Caco-2 (cell line): Measurements from ENCODE around the gene SMDT1. TPM values are rescaled to one million over a fixed set of nuclear protein-coding genes. Genes with fewer than 3 reads are reported as not detected.

Experiments used
- Bru-seq: library from RNA; stranded (reverse); fragments of 400-500 nt; gene quantifications from one replicate; lab custom pipeline; 2021; lab: Mats Ljungman, UMichigan
- BruChase-seq, 2 experiments: library from RNA; stranded (reverse); fragments of 400-500 nt; gene quantifications; one replicate each; lab custom pipeline; 2021; lab: Mats Ljungman, UMichigan
- BruUV-seq: library from RNA; stranded (reverse); fragments of 400-500 nt; replicated peaks from 2 replicates; lab custom pipeline; 2021; lab: Mats Ljungman, UMichigan
- CTCF ChIA-PET: fragments of 300-600 bp; sonication (Branson Sonifier 250); formaldehyde crosslinking; loops from one replicate; lab custom pipeline; 2022; ENCODE audit warnings: antibody characterized with exemption; lab: Charles Lee
- POLR2A ChIA-PET: fragments of 300-600 bp; sonication (Branson Sonifier 250); formaldehyde crosslinking; loops from one replicate; lab custom pipeline; 2022; ENCODE audit warnings: antibody characterized with exemption; lab: Charles Lee
- DNase-seq, 2 experiments: peaks; one replicate each; pipeline versions ENCODE4 v3.0.0 to v3.0.0-alpha.2; 2020 to 2022
- H3K27me3 ChIP-seq: replicated peaks from 2 replicates; pipeline ENCODE4 v1.6.0; 2011; ENCODE audit warnings: low read length; ENCODE audit not compliant: control insufficient read depth, insufficient read depth
- H3K36me3 ChIP-seq: 2 replicates; pipeline ENCODE4 v1.5.1; 2011; ENCODE audit warnings: low read length; ENCODE audit not compliant: control insufficient read depth, insufficient read depth
- H3K4me1 ChIP-seq: fragments of 250-450 bp; sonication (Bioruptor Pico); 2 replicates; pipeline ENCODE4 v1.5.1; 2020; ENCODE audit warnings: mild to moderate bottlenecking
- H3K4me3 ChIP-seq: 2 replicates; pipeline ENCODE4 v1.5.1; 2011; ENCODE audit warnings: low read depth, mild to moderate bottlenecking, control low read depth, low read length
- H3K9me3 ChIP-seq: fragments of 250-450 bp; sonication (Bioruptor Pico); 2 replicates; pipeline ENCODE4 v1.5.1; 2020; ENCODE audit warnings: mild to moderate bottlenecking, moderate library complexity
- H3K27ac Mint-ChIP-seq: one replicate; pipeline ENCODE4 v1.8.0; 2022; ENCODE audit warnings: mixed read lengths; ENCODE audit not compliant: unreplicated experiment
- H3K27me3 Mint-ChIP-seq: one replicate; pipeline ENCODE4 v1.8.0; 2022; ENCODE audit warnings: mixed read lengths; ENCODE audit not compliant: insufficient read depth, unreplicated experiment
- H3K36me3 Mint-ChIP-seq: one replicate; pipeline ENCODE4 v1.8.0; 2022; ENCODE audit warnings: mild to moderate bottlenecking, mixed read lengths; ENCODE audit not compliant: insufficient read depth, unreplicated experiment
- H3K4me1 Mint-ChIP-seq: one replicate; pipeline ENCODE4 v1.8.0; 2022; ENCODE audit warnings: low read depth, mixed read lengths; ENCODE audit not compliant: unreplicated experiment
- H3K4me3 Mint-ChIP-seq: one replicate; pipeline ENCODE4 v1.8.0; 2022; ENCODE audit warnings: mild to moderate bottlenecking, moderate library complexity, mixed read lengths; ENCODE audit not compliant: unreplicated experiment
- H3K9me3 Mint-ChIP-seq: one replicate; pipeline ENCODE4 v1.8.0; 2022; ENCODE audit warnings: mixed read lengths; ENCODE audit not compliant: unreplicated experiment
- intact Hi-C: fragments of 100-400 bp; cut with micrococcal nuclease; formaldehyde crosslinking; loops from one replicate; pipeline ENCODE4 v1.10.0; 2022; ENCODE audit not compliant: unreplicated experiment
- long read RNA-seq: library from polyadenylated mRNA; stranded (forward); transcript quantifications from one replicate; pipeline ENCODE4 v2.0.0, GENCODE V29; 2022
- total RNA-seq: library from RNA; stranded (reverse); gene quantifications from 2 replicates; pipeline ENCODE4 v1.2.3, GENCODE V29; 2022
- TF ChIP-seq, protein P1 (sequence below), 2 experiments: fragments of 200-600 bp in 1 of 2; IDR thresholded peaks; 1 replicate in 1 of 2; 2 replicates in 1 of 2; pipeline versions ENCODE4 v1.5.1 to v1.8.0; 2011 to 2022; ENCODE audit warnings: antibody characterized with exemption in 1 of 2, control low read depth in 1 of 2, inconsistent platforms in 1 of 2, low read depth in 1 of 2, low read length in 1 of 2, mild to moderate bottlenecking in 1 of 2, moderate library complexity in 1 of 2; ENCODE audit not compliant: insufficient read depth in 1 of 2, severe bottlenecking in 1 of 2, unreplicated experiment in 1 of 2

SMDT1 gene, protein sequence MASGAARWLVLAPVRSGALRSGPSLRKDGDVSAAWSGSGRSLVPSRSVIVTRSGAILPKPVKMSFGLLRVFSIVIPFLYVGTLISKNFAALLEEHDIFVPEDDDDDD
- total RNA-seq: 65.7 and 68.6 TPM in 2 replicates
- percentile 79 among the genes with signal in this experiment for Bru-seq, nascent RNA
- percentile 74 among the genes with signal in this experiment for BruChase-seq, experiment 1, labeled RNA remaining after a 2-hour chase
- percentile 84 among the genes with signal in this experiment for BruChase-seq, experiment 2, labeled RNA remaining after a 6-hour chase
- long read RNA-seq, transcript SMDT1-201 (3 exons, 1,567 nt): major isoform, 63 of 74 reads
- long read RNA-seq, transcript SMDT1-202 (3 exons, 591 nt): minor isoform, 5 of 74 reads
- long read RNA-seq, partial matches to known transcripts: 1 of 74 reads
- long read RNA-seq, other reads (novel, unspliced or antisense): 5 of 74 reads

DNA sequence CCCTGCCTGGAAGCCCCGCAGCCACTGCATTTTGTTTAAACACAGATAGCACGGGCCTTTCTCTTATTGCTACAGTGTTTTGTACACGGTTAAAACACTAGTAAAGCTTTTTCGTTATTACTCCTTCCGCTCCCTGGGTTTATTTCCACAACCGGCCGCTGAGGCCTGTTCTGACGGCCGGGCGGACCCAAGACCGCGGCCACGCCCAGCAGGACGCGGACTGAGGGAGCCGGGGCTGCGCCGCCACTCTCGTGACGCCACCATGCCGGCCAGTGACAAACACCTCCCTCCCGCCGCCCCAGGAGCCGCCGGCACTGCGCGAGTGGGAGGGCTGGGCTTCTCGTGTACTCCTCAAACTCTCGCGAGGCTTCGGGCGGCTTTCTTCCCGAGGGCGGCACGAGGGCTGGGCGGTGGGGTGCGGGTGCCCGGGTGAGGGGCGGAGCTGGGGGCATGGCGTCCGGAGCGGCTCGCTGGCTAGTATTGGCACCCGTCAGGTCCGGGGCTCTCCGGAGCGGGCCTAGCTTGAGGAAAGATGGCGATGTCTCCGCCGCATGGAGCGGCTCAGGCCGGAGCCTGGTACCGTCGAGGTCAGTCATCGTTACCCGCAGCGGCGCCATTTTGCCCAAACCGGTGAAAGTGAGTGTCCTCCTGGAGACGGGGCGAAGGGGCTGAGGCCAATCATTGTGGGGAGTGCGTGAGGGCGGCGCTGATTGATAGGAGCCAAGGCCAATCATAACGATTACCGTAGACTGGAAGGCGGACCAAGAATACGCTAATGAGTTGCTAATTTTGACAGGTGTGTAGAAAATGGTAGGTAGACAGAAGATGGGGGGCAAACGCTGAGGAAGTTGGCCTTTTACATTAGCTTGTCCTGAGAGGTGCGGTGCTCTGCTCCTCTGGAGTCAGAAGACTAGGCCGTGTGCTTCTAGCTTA, at the start of gene SMDT1:
Gene SMDT1, plus strand, starts transcription at position 382 of the 933 bp plus-strand sequence. Its CDS starts 69 bp downstream, at position 451.
- Mint-ChIP-seq H3K4me3 (peak within 1 kb of the TSS; percentile 96), H3K9me3 (no peaks in the 10 kb centered on the region), H3K4me1 (peaks cover 10% of the 10 kb centered on the region), H3K36me3 (peaks cover 38% of the 10 kb centered on the region), H3K27me3 (no peaks in the 10 kb centered on the region), H3K27ac (peak within 1 kb of the TSS; percentile 93)
- TF ChIP-seq, protein P1, sequence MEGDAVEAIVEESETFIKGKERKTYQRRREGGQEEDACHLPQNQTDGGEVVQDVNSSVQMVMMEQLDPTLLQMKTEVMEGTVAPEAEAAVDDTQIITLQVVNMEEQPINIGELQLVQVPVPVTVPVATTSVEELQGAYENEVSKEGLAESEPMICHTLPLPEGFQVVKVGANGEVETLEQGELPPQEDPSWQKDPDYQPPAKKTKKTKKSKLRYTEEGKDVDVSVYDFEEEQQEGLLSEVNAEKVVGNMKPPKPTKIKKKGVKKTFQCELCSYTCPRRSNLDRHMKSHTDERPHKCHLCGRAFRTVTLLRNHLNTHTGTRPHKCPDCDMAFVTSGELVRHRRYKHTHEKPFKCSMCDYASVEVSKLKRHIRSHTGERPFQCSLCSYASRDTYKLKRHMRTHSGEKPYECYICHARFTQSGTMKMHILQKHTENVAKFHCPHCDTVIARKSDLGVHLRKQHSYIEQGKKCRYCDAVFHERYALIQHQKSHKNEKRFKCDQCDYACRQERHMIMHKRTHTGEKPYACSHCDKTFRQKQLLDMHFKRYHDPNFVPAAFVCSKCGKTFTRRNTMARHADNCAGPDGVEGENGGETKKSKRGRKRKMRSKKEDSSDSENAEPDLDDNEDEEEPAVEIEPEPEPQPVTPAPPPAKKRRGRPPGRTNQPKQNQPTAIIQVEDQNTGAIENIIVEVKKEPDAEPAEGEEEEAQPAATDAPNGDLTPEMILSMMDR (IDR thresholded peaks at IDR 0.05; ENCODE audit: insufficient read depth in 1 of 2, low read depth in 1 of 2, low read length in 1 of 2, severe bottlenecking in 1 of 2, unreplicated experiment in 1 of 2): no peak
- peak within 1 kb of the TSS; percentile 94 for H3K4me3 ChIP-seq
- H3K27me3 ChIP-seq: no peaks in the 10 kb centered on the region
- ChIA-PET POLR2A (interaction anchor here (0.7 to 3.0 kb wide), 4 partner anchors 8 to 133 kb away, joined by 4 to 15 read pairs (median 6); partner anchors contain the start of genes CENPM and NDUFA6), CTCF (interaction anchor here (2.3 kb wide), 1 partner anchor 11 kb away, joined by 11 read pairs; the partner anchor contains the start of gene NDUFA6)
- peaks cover 14% of the 10 kb centered on the region for H3K4me1 ChIP-seq
- peaks cover 1% of the 10 kb centered on the region; the same call in 1 of the 2 replicates for H3K36me3 ChIP-seq
- intact Hi-C loops: loop anchor here (1.0 to 10.0 kb wide), 4 partner anchors 9 to 535 kb away; partner anchors contain the start of genes NAGA, NDUFA6, PMM1 and POLDIP3
- DNase-seq: peak; percentile 98 to 99
- no peaks in the 10 kb centered on the region for H3K9me3 ChIP-seq
- BruUV-seq: TSS peak; percentile 24

DNA sequence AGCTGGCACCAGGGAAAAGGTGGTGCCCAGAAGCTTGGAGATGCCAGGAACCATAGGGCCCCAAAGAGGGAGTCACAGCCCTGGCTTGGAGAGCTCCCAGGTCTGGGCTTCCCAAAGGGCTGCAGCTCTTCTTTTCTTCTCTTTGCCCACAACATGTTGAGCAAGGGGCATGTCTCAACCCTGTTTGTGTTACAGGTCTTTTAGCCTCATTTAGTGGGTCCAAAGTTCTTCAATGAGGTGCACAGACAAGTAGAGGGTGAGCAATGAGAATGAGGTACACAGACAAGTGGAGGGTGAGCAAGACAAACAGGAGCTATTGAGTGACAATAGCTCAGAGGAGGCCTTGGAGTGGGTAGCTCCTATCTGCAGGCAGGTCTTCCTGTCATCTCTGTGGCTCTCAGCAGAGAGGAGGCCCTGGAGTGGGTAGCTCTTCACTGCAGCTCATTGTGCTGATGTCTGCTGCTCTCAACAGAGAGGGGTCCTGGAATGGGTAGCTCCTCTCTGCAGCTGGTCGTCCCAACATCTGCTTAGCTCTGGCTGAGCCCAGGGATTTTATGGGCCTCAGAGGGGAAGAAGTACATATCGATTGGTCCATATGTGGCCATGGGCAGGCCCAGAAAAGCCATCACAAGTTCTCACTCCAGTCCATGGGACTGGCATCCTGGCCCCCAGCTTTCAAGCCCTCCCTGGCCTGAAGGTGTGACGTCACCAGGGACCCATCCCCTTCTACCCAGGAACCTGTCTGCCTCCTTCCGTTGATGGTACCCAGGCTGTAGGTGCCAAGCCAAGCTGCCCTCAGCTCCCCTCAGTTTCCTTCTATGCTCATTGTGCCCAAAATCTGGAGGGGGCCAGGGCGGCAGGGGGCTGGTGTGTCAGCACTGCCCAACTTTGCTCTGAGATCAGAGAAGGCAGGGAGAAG, 46.0 kb upstream of the SMDT1 start:
- no peaks in the 10 kb centered on the region for H3K36me3 ChIP-seq
- no peaks in the 10 kb centered on the region for H3K9me3 Mint-ChIP-seq
- POLR2A ChIA-PET: no interaction called here
- H3K4me1 ChIP-seq: no peaks in the 10 kb centered on the region
- no peak overlapping the region for H3K4me3 Mint-ChIP-seq
- TF ChIP-seq, protein P1 (IDR thresholded peaks at IDR 0.05; ENCODE audit: insufficient read depth in 1 of 2, low read depth in 1 of 2, low read length in 1 of 2, severe bottlenecking in 1 of 2, unreplicated experiment in 1 of 2): no peak
- peaks cover 16% of the 10 kb centered on the region for H3K9me3 ChIP-seq
- no peaks in the 10 kb centered on the region for H3K27me3 ChIP-seq
- CTCF ChIA-PET: interaction anchor here (1.0 kb wide), 1 partner anchor 87 kb away, joined by 3 read pairs; the partner anchor contains the start of gene CENPM
- peaks cover 2% of the 10 kb centered on the region for H3K27me3 Mint-ChIP-seq
- no peaks in the 10 kb centered on the region for H3K4me1 Mint-ChIP-seq
- BruUV-seq: no TSS peak
- H3K36me3 Mint-ChIP-seq: no peaks in the 10 kb centered on the region
- no peak overlapping the region for H3K4me3 ChIP-seq
- intact Hi-C loops: no loop called here
- no peak for DNase-seq
- no peak overlapping the region for H3K27ac Mint-ChIP-seq
